H9 (cell line): ENCODE data around the gene CDAN1. TPM values are rescaled to one million over a fixed set of nuclear protein-coding genes. Genes with fewer than 3 reads are reported as not detected.

Experiments
- DNase-seq: peaks from one replicate; pipeline ENCODE4 v3.0.0-alpha.2; 2017
- H2AFZ ChIP-seq: one replicate; pipeline ENCODE4 v1.6.1; 2013; ENCODE audit warnings: mild to moderate bottlenecking, low read length, control low read depth, moderate library complexity
- H2AK5ac ChIP-seq: 2 replicates; pipeline ENCODE4 v1.6.1; 2013; ENCODE audit warnings: low read length, control low read depth, mixed read lengths; ENCODE audit not compliant: insufficient read length
- H2BK120ac ChIP-seq: one replicate; pipeline ENCODE4 v1.6.1; 2013; ENCODE audit warnings: low read depth, mild to moderate bottlenecking, low read length, control low read depth, inconsistent platforms; ENCODE audit not compliant: poor library complexity, severe bottlenecking
- H2BK12ac ChIP-seq: 2 replicates; pipeline ENCODE4 v1.6.1; 2013; ENCODE audit warnings: low read length, control low read depth, mixed read lengths, low read depth; ENCODE audit not compliant: insufficient read length
- H2BK15ac ChIP-seq: 2 replicates; pipeline ENCODE4 v1.6.1; 2013; ENCODE audit warnings: low read depth, low read length, control low read depth
- H2BK20ac ChIP-seq: one replicate; pipeline ENCODE4 v1.6.1; 2013; ENCODE audit warnings: low read depth, mild to moderate bottlenecking, low read length, control low read depth, inconsistent platforms; ENCODE audit not compliant: poor library complexity, severe bottlenecking
- H2BK5ac ChIP-seq: 2 replicates; pipeline ENCODE4 v1.6.1; 2013; ENCODE audit warnings: low read length, control low read depth, mixed read lengths; ENCODE audit not compliant: insufficient read length
- H3K14ac ChIP-seq: 2 replicates; pipeline ENCODE4 v1.6.1; 2013; ENCODE audit warnings: low read length, control low read depth; ENCODE audit not compliant: insufficient read depth
- H3K18ac ChIP-seq: 2 replicates; pipeline ENCODE4 v1.6.1; 2013; ENCODE audit warnings: low read depth, mild to moderate bottlenecking, mixed read lengths, low read length, control low read depth; ENCODE audit not compliant: insufficient read length
- H3K23ac ChIP-seq: 2 replicates; pipeline ENCODE4 v1.6.1; 2013; ENCODE audit warnings: low read length, control low read depth, mixed read lengths, low read depth; ENCODE audit not compliant: insufficient read length
- H3K23me2 ChIP-seq: 2 replicates; pipeline ENCODE4 v1.6.1; 2013; ENCODE audit warnings: low read depth, mild to moderate bottlenecking, mixed read lengths, low read length, control low read depth; ENCODE audit not compliant: insufficient read length, poor library complexity, severe bottlenecking
- H3K27ac ChIP-seq: 2 replicates; pipeline ENCODE4 v1.5.1; 2013; ENCODE audit warnings: low read length, control low read depth, mixed read lengths, low read depth; ENCODE audit not compliant: insufficient read length
- H3K27me3 ChIP-seq: 2 replicates; pipeline ENCODE4 v1.6.1; 2013; ENCODE audit warnings: low read length, control low read depth, inconsistent platforms; ENCODE audit not compliant: insufficient read depth
- H3K4ac ChIP-seq: 2 replicates; pipeline ENCODE4 v1.6.1; 2013; ENCODE audit warnings: low read depth, mild to moderate bottlenecking, control low read depth, inconsistent platforms, low read length, moderate library complexity
- H3K4me1 ChIP-seq: 2 replicates; pipeline ENCODE4 v1.6.1; 2013; ENCODE audit warnings: low read length, control low read depth, inconsistent platforms; ENCODE audit not compliant: insufficient read depth
- H3K4me2 ChIP-seq: 2 replicates; pipeline ENCODE4 v1.6.1; 2013; ENCODE audit warnings: low read length, control low read depth, mixed read lengths; ENCODE audit not compliant: insufficient read length, insufficient read depth
- H3K56ac ChIP-seq: 2 replicates; pipeline ENCODE4 v1.6.1; 2013; ENCODE audit warnings: low read depth, mild to moderate bottlenecking, mixed read lengths, low read length, control low read depth; ENCODE audit not compliant: insufficient read length
- H3K79me1 ChIP-seq: 2 replicates; pipeline ENCODE4 v1.6.1; 2013; ENCODE audit warnings: low read depth, mild to moderate bottlenecking, moderate library complexity, low read length, control low read depth, inconsistent platforms; ENCODE audit not compliant: insufficient read depth, poor library complexity, severe bottlenecking
- H3K79me2 ChIP-seq: 2 replicates; pipeline ENCODE4 v1.6.1; 2013; ENCODE audit warnings: low read length, control low read depth, inconsistent platforms; ENCODE audit not compliant: insufficient read depth
- H3K9ac ChIP-seq: 2 replicates; pipeline ENCODE4 v1.6.1; 2013; ENCODE audit warnings: low read length, control low read depth, mixed read lengths; ENCODE audit not compliant: insufficient read length; ENCODE audit errors: extremely low read depth
- H3K9me3 ChIP-seq: one replicate; pipeline ENCODE4 v1.6.1; 2013; ENCODE audit warnings: low read depth, low read length, inconsistent platforms; ENCODE audit not compliant: control insufficient read depth
- H3T11ph ChIP-seq: one replicate; pipeline ENCODE4 v1.6.1; 2013; ENCODE audit warnings: mild to moderate bottlenecking, low read length, control low read depth, inconsistent platforms
- H4K20me1 ChIP-seq: one replicate; pipeline ENCODE4 v1.6.1; 2013; ENCODE audit not compliant: control insufficient read depth, insufficient read length, insufficient read depth
- H4K5ac ChIP-seq: 2 replicates; pipeline ENCODE4 v1.6.1; 2013; ENCODE audit warnings: low read depth, mild to moderate bottlenecking, mixed read lengths, low read length, control low read depth; ENCODE audit not compliant: insufficient read length
- H4K8ac ChIP-seq: replicated peaks from 2 replicates; pipeline ENCODE4 v1.6.1; 2013; ENCODE audit warnings: low read length, control low read depth, mixed read lengths, low read depth; ENCODE audit not compliant: insufficient read length
- H4K91ac ChIP-seq: 2 replicates; pipeline ENCODE4 v1.6.1; 2013; ENCODE audit warnings: low read depth, mild to moderate bottlenecking, moderate library complexity, mixed read lengths, low read length, control low read depth; ENCODE audit not compliant: insufficient read length
- H3K27ac Mint-ChIP-seq, 3 experiments: 2 replicates in 2 of 3; 3 replicates in 1 of 3; pipeline ENCODE4 v1.8.0; 2020 to 2021; ENCODE audit warnings: mixed read lengths in 3 of 3, mild to moderate bottlenecking in 1 of 3, moderate library complexity in 1 of 3
- H3K27me3 Mint-ChIP-seq: 2 replicates; pipeline ENCODE4 v1.8.0; 2021; ENCODE audit warnings: low read depth, mild to moderate bottlenecking, moderate library complexity, mixed read lengths
- H3K36me3 Mint-ChIP-seq, 3 experiments: 2 replicates in 2 of 3; 3 replicates in 1 of 3; pipeline ENCODE4 v1.8.0; 2020 to 2021; ENCODE audit warnings: low read depth in 3 of 3, mixed read lengths in 3 of 3; ENCODE audit not compliant: insufficient read depth in 1 of 3
- H3K4me1 Mint-ChIP-seq, 2 experiments: 2 replicates each; pipeline ENCODE4 v1.8.0; 2020; ENCODE audit warnings: mixed read lengths in 2 of 2
- H3K4me3 Mint-ChIP-seq, 2 experiments: 2 replicates in 1 of 2; 3 replicates in 1 of 2; pipeline ENCODE4 v1.8.0; 2020 to 2021; ENCODE audit warnings: mild to moderate bottlenecking in 2 of 2, mixed read lengths in 2 of 2, moderate library complexity in 1 of 2
- H3K9me3 Mint-ChIP-seq, 2 experiments: 2 replicates in 1 of 2; 3 replicates in 1 of 2; pipeline ENCODE4 v1.8.0; 2020; ENCODE audit warnings: mild to moderate bottlenecking in 2 of 2, mixed read lengths in 2 of 2, moderate library complexity in 1 of 2
- CTCF ChIP-seq: fragments of 200-600 bp; sonication (generic); conservative IDR thresholded peaks from 3 replicates; pipeline ENCODE4 v1.8.0; 2021; ENCODE audit warnings: antibody characterized with exemption, mild to moderate bottlenecking
- WGBS: extraction: QIAGEN DNeasy Blood & Tissue Kit; methylation state at CpG from one replicate; pipeline ENCODE4 v1.1.7; 2013; ENCODE audit warnings: missing lambda C conversion rate, low lambda C conversion rate, mixed read lengths; ENCODE audit not compliant: insufficient read length; ENCODE audit errors: extremely low coverage; 5-methylcytosine and 5-hydroxymethylcytosine counted together
- total RNA-seq: library from RNA; stranded (reverse); gene quantifications from 2 replicates; pipeline ENCODE4 v1.2.1, GENCODE V29; 2021

CDAN1 gene
- total RNA-seq, 1 experiment from 2014 or later: 20.4 TPM

- no CpG with 5 or more reads among the region's 15 CpGs for WGBS
- no peaks in the 10 kb centered on the region for H3K27me3 Mint-ChIP-seq
- no peak overlapping the region for H2BK20ac ChIP-seq
- H3K27ac Mint-ChIP-seq: no peak overlapping the region
- H3K56ac ChIP-seq: no peak overlapping the region
- H3K23ac ChIP-seq: no peak overlapping the region
- no peak overlapping the region for H4K5ac ChIP-seq
- H3K36me3 Mint-ChIP-seq: peaks cover 30 to 70% (median 67%) of the 10 kb centered on the region in 3 experiments
- no peaks in the 10 kb centered on the region for H3K9me3 ChIP-seq
- no peaks in the 10 kb centered on the region for H4K20me1 ChIP-seq
- H3K79me1 ChIP-seq: no peaks in the 10 kb centered on the region
- no peak overlapping the region for H2BK15ac ChIP-seq
- H3K27ac ChIP-seq: no peak overlapping the region
- H3K79me2 ChIP-seq: no peaks in the 10 kb centered on the region
- no peaks in the 10 kb centered on the region for H3K27me3 ChIP-seq
- no peak overlapping the region for H3K14ac ChIP-seq
- no peak overlapping the region for H3T11ph ChIP-seq
- H2BK5ac ChIP-seq: no peak overlapping the region
- H2AK5ac ChIP-seq: no peak overlapping the region
- no peak overlapping the region for H2BK12ac ChIP-seq
- H3K9me3 Mint-ChIP-seq: no peaks in the 10 kb centered on the region; a peak in 1 of 5 replicates
- H3K9ac ChIP-seq: no peak overlapping the region
- H3K4me3 Mint-ChIP-seq: no peak overlapping the region
- no peaks in the 10 kb centered on the region for H3K23me2 ChIP-seq
- H3K4me1 Mint-ChIP-seq: peaks cover 8 to 25% of the 10 kb centered on the region in 2 experiments
- H2AFZ ChIP-seq: no peak overlapping the region
- no peak overlapping the region for H3K18ac ChIP-seq
- H3K4ac ChIP-seq: no peak overlapping the region
- no peak overlapping the region for H4K8ac ChIP-seq
- H2BK120ac ChIP-seq: no peak overlapping the region
- H3K4me1 ChIP-seq: no peaks in the 10 kb centered on the region
- DNase-seq: no peak
- no peak overlapping the region for H4K91ac ChIP-seq
- no peak for TF ChIP-seq CTCF
- H3K4me2 ChIP-seq: no peak overlapping the region
Observed at GRCh38 chr15:42732095-42732827, 4.7 kb downstream of the CDAN1 start.
